Measurements from ENCODE around the gene DPP7.
A peak's percentile ranks its signal among the peaks of the same experiment; 100 is the strongest.
"Not testable (repeated sequence)": the region's sequence is repeated elsewhere in the genome, so short reads cannot be mapped to it uniquely, and the experiment has no call there.

DPP7 gene

DNA sequence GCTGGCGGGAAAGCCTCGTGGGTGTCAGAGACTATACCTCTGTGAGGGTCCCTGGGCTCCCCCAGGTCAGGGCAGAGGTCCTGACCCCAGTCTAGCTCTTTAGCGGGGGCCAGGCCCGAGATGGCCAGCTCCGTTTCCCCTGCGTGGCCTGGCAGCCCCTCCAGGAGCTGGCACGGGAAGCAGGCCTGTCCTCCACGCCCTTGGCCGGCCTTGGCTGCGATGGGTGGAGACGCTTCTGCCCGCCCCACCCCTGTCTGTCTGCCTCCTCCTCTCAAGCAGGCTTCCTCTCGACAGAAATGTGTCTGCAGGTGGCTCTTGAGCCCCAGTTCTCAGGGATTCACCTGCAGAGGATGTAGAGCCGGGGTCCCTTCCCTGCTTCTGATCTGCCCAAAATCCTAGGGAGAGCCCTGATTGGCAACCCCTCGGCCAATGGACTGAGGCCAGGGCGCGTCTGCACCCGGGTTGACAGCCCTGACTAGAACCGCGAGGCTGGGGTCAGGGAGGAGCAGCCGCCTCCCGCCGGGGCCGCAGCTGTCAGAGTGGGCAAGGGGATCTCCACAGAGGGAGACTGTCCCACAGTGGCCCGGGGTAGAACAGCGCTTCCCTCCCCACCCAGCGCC, 21.8 kb upstream of the DPP7 start:
- ChIA-PET CTCF (interaction anchor here (1.3 kb wide), 1 partner anchor 90 kb away, joined by 4 read pairs; the partner anchor contains the start of gene NPDC1), POLR2A (interaction anchor here (1.2 kb wide), 1 partner anchor 64 kb away, joined by 3 read pairs; the partner anchor contains the start of gene TPRN)
- H3K27ac ChIP-seq (ENCODE audit: extremely low read depth, low read depth, low read length) = no peak overlapping the region
- H3K4me1 ChIP-seq (ENCODE audit: control insufficient read depth, insufficient read depth, low read length) = peaks cover 2% of the 10 kb centered on the region; the same call in 1 of the 2 replicates
- no peaks in the 10 kb centered on the region for H3K9me3 ChIP-seq (ENCODE audit: control insufficient read depth, insufficient read depth, low read depth, low read length)
- no peaks in the 10 kb centered on the region for H3K36me3 ChIP-seq (ENCODE audit: control insufficient read depth in 2 of 2, insufficient read depth in 1 of 2, low read length in 2 of 2)
- H3K4me3 ChIP-seq (ENCODE audit: low read depth, low read length) = no peak overlapping the region
- TF ChIP-seq, protein P1, sequence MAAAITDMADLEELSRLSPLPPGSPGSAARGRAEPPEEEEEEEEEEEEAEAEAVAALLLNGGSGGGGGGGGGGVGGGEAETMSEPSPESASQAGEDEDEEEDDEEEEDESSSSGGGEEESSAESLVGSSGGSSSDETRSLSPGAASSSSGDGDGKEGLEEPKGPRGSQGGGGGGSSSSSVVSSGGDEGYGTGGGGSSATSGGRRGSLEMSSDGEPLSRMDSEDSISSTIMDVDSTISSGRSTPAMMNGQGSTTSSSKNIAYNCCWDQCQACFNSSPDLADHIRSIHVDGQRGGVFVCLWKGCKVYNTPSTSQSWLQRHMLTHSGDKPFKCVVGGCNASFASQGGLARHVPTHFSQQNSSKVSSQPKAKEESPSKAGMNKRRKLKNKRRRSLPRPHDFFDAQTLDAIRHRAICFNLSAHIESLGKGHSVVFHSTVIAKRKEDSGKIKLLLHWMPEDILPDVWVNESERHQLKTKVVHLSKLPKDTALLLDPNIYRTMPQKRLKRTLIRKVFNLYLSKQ (tag by site-specific recombination; IDR thresholded peaks at IDR 0.05; ENCODE audit: borderline replicate concordance) = no peak
- TF ChIP-seq ZNF510 (tag by site-specific recombination; IDR thresholded peaks at IDR 0.05; ENCODE audit: insufficient replicate concordance) = no peak
- TF ChIP-seq ZNF174 (tag by site-specific recombination; IDR thresholded peaks at IDR 0.05) = no peak
- 0 out of 2 replicates have a peak, but pooled peaks have one; percentile 5 for TF ChIP-seq SP2 (tag by site-specific recombination; IDR thresholded peaks at IDR 0.05)
- no peak for TF ChIP-seq ZNF521 (tag by site-specific recombination; IDR thresholded peaks at IDR 0.05)
- no peak for TF ChIP-seq ATF2 (tag by site-specific recombination; IDR thresholded peaks at IDR 0.05; ENCODE audit: low read depth)
- TF ChIP-seq OVOL3 (tag by site-specific recombination; IDR thresholded peaks at IDR 0.05) = no peak
- TF ChIP-seq, protein P2, sequence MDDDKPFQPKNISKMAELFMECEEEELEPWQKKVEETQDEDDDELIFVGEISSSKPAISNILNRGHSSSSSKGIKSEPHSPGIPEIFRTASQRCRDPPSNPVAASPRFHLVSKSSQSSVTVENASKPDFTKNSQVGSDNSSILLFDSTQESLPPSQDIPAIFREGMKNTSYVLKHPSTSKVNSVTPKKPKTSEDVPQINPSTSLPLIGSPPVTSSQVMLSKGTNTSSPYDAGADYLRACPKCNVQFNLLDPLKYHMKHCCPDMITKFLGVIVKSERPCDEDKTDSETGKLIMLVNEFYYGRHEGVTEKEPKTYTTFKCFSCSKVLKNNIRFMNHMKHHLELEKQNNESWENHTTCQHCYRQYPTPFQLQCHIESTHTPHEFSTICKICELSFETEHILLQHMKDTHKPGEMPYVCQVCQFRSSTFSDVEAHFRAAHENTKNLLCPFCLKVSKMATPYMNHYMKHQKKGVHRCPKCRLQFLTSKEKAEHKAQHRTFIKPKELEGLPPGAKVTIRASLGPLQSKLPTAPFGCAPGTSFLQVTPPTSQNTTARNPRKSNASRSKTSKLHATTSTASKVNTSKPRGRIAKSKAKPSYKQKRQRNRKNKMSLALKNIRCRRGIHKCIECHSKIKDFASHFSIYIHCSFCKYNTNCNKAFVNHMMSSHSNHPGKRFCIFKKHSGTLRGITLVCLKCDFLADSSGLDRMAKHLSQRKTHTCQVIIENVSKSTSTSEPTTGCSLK (tag by site-specific recombination; IDR thresholded peaks at IDR 0.05) = no peak
- TF ChIP-seq ZBTB21 (tag by site-specific recombination; IDR thresholded peaks at IDR 0.05) = no peak
- TF ChIP-seq KLF1 (tag by site-specific recombination; IDR thresholded peaks at IDR 0.05) = peak; percentile 75

DNA sequence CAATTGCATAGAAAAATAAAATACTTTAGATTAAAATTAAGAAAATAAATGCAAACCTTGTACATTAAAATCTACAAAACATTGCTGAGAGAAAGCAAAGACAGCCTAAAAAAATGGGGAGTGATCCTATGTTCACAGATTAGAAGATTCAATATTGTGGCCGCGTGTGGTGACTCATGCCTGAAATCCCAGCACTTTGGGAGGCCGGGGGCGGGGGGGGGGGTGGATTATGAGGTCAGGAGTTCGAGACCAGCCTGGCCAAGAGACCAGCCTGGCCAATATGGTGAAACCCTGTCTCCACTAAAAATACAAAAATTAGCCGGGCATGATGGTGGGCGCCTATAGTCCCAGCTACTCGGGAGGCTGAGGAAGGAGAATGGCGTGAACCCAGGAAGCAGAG, 20.6 kb upstream of the DPP7 start:
- ChIA-PET POLR2A (interaction anchor here (0.7 to 1.3 kb wide), 3 partner anchors 11 to 235 kb away, joined by 3 to 4 read pairs (median 4); no protein-coding TSS in a partner anchor), CTCF (interaction anchor here (0.6 to 1.5 kb wide), 5 partner anchors 12 to 380 kb away, joined by 3 to 8 read pairs (median 3); no protein-coding TSS in a partner anchor)
- not testable (repeated sequence) for H3K27ac ChIP-seq (ENCODE audit: extremely low read depth, low read depth, low read length); H3K4me1 ChIP-seq (ENCODE audit: control insufficient read depth, insufficient read depth, low read length); H3K36me3 ChIP-seq (ENCODE audit: control insufficient read depth in 2 of 2, insufficient read depth in 1 of 2, low read length in 2 of 2); H3K9me3 ChIP-seq (ENCODE audit: control insufficient read depth, insufficient read depth, low read depth, low read length); H3K4me3 ChIP-seq (ENCODE audit: low read depth, low read length)
- TF ChIP-seq GLIS1 (tag by site-specific recombination; IDR thresholded peaks at IDR 0.05) (peak; percentile 25; the same call in 1 of the 2 replicates), ZNF335 (tag by site-specific recombination; conservative IDR thresholded peaks at IDR 0.05) (peak; percentile 64), ZFHX2 (tag by site-specific recombination; conservative IDR thresholded peaks at IDR 0.05) (0 out of 2 replicates have a peak, but pooled peaks have one; percentile 35), GLIS2 (tag by site-specific recombination; IDR thresholded peaks at IDR 0.05) (0 out of 2 replicates have a peak, but pooled peaks have one; percentile 12), PATZ1 (tag by site-specific recombination; IDR thresholded peaks at IDR 0.05) (peak; percentile 51; the same call in 1 of the 2 replicates), ZNF133 (tag by site-specific recombination; IDR thresholded peaks at IDR 0.05) (0 out of 2 replicates have a peak, but pooled peaks have one; percentile 1)
